H9 (cell line): Measurements from ENCODE around the gene TENM4. TPM values are rescaled to one million over a fixed set of nuclear protein-coding genes. Genes with fewer than 3 reads are reported as not detected.

ENCODE experiments used
- DNase-seq: peaks from one replicate; pipeline ENCODE4 v3.0.0-alpha.2; 2017
- H2AFZ ChIP-seq: one replicate; pipeline ENCODE4 v1.6.1; 2013; ENCODE audit warnings: mild to moderate bottlenecking, low read length, control low read depth, moderate library complexity
- H2AK5ac ChIP-seq: 2 replicates; pipeline ENCODE4 v1.6.1; 2013; ENCODE audit warnings: low read length, control low read depth, mixed read lengths; ENCODE audit not compliant: insufficient read length
- H2BK120ac ChIP-seq: one replicate; pipeline ENCODE4 v1.6.1; 2013; ENCODE audit warnings: low read depth, mild to moderate bottlenecking, low read length, control low read depth, inconsistent platforms; ENCODE audit not compliant: poor library complexity, severe bottlenecking
- H2BK12ac ChIP-seq: 2 replicates; pipeline ENCODE4 v1.6.1; 2013; ENCODE audit warnings: low read length, control low read depth, mixed read lengths, low read depth; ENCODE audit not compliant: insufficient read length
- H2BK15ac ChIP-seq: 2 replicates; pipeline ENCODE4 v1.6.1; 2013; ENCODE audit warnings: low read depth, low read length, control low read depth
- H2BK20ac ChIP-seq: one replicate; pipeline ENCODE4 v1.6.1; 2013; ENCODE audit warnings: low read depth, mild to moderate bottlenecking, low read length, control low read depth, inconsistent platforms; ENCODE audit not compliant: poor library complexity, severe bottlenecking
- H2BK5ac ChIP-seq: 2 replicates; pipeline ENCODE4 v1.6.1; 2013; ENCODE audit warnings: low read length, control low read depth, mixed read lengths; ENCODE audit not compliant: insufficient read length
- H3K14ac ChIP-seq: 2 replicates; pipeline ENCODE4 v1.6.1; 2013; ENCODE audit warnings: low read length, control low read depth; ENCODE audit not compliant: insufficient read depth
- H3K18ac ChIP-seq: 2 replicates; pipeline ENCODE4 v1.6.1; 2013; ENCODE audit warnings: low read depth, mild to moderate bottlenecking, mixed read lengths, low read length, control low read depth; ENCODE audit not compliant: insufficient read length
- H3K23ac ChIP-seq: 2 replicates; pipeline ENCODE4 v1.6.1; 2013; ENCODE audit warnings: low read length, control low read depth, mixed read lengths, low read depth; ENCODE audit not compliant: insufficient read length
- H3K23me2 ChIP-seq: 2 replicates; pipeline ENCODE4 v1.6.1; 2013; ENCODE audit warnings: low read depth, mild to moderate bottlenecking, mixed read lengths, low read length, control low read depth; ENCODE audit not compliant: insufficient read length, poor library complexity, severe bottlenecking
- H3K27ac ChIP-seq: 2 replicates; pipeline ENCODE4 v1.5.1; 2013; ENCODE audit warnings: low read length, control low read depth, mixed read lengths, low read depth; ENCODE audit not compliant: insufficient read length
- H3K27me3 ChIP-seq: 2 replicates; pipeline ENCODE4 v1.6.1; 2013; ENCODE audit warnings: low read length, control low read depth, inconsistent platforms; ENCODE audit not compliant: insufficient read depth
- H3K4ac ChIP-seq: 2 replicates; pipeline ENCODE4 v1.6.1; 2013; ENCODE audit warnings: low read depth, mild to moderate bottlenecking, control low read depth, inconsistent platforms, low read length, moderate library complexity
- H3K4me1 ChIP-seq: 2 replicates; pipeline ENCODE4 v1.6.1; 2013; ENCODE audit warnings: low read length, control low read depth, inconsistent platforms; ENCODE audit not compliant: insufficient read depth
- H3K4me2 ChIP-seq: 2 replicates; pipeline ENCODE4 v1.6.1; 2013; ENCODE audit warnings: low read length, control low read depth, mixed read lengths; ENCODE audit not compliant: insufficient read length, insufficient read depth
- H3K56ac ChIP-seq: 2 replicates; pipeline ENCODE4 v1.6.1; 2013; ENCODE audit warnings: low read depth, mild to moderate bottlenecking, mixed read lengths, low read length, control low read depth; ENCODE audit not compliant: insufficient read length
- H3K79me1 ChIP-seq: 2 replicates; pipeline ENCODE4 v1.6.1; 2013; ENCODE audit warnings: low read depth, mild to moderate bottlenecking, moderate library complexity, low read length, control low read depth, inconsistent platforms; ENCODE audit not compliant: insufficient read depth, poor library complexity, severe bottlenecking
- H3K79me2 ChIP-seq: 2 replicates; pipeline ENCODE4 v1.6.1; 2013; ENCODE audit warnings: low read length, control low read depth, inconsistent platforms; ENCODE audit not compliant: insufficient read depth
- H3K9ac ChIP-seq: 2 replicates; pipeline ENCODE4 v1.6.1; 2013; ENCODE audit warnings: low read length, control low read depth, mixed read lengths; ENCODE audit not compliant: insufficient read length; ENCODE audit errors: extremely low read depth
- H3K9me3 ChIP-seq: one replicate; pipeline ENCODE4 v1.6.1; 2013; ENCODE audit warnings: low read depth, low read length, inconsistent platforms; ENCODE audit not compliant: control insufficient read depth
- H3T11ph ChIP-seq: one replicate; pipeline ENCODE4 v1.6.1; 2013; ENCODE audit warnings: mild to moderate bottlenecking, low read length, control low read depth, inconsistent platforms
- H4K20me1 ChIP-seq: one replicate; pipeline ENCODE4 v1.6.1; 2013; ENCODE audit not compliant: control insufficient read depth, insufficient read length, insufficient read depth
- H4K5ac ChIP-seq: 2 replicates; pipeline ENCODE4 v1.6.1; 2013; ENCODE audit warnings: low read depth, mild to moderate bottlenecking, mixed read lengths, low read length, control low read depth; ENCODE audit not compliant: insufficient read length
- H4K8ac ChIP-seq: replicated peaks from 2 replicates; pipeline ENCODE4 v1.6.1; 2013; ENCODE audit warnings: low read length, control low read depth, mixed read lengths, low read depth; ENCODE audit not compliant: insufficient read length
- H4K91ac ChIP-seq: 2 replicates; pipeline ENCODE4 v1.6.1; 2013; ENCODE audit warnings: low read depth, mild to moderate bottlenecking, moderate library complexity, mixed read lengths, low read length, control low read depth; ENCODE audit not compliant: insufficient read length
- H3K27ac Mint-ChIP-seq, 3 experiments: 2 replicates in 2 of 3; 3 replicates in 1 of 3; pipeline ENCODE4 v1.8.0; 2020 to 2021; ENCODE audit warnings: mixed read lengths in 3 of 3, mild to moderate bottlenecking in 1 of 3, moderate library complexity in 1 of 3
- H3K27me3 Mint-ChIP-seq: 2 replicates; pipeline ENCODE4 v1.8.0; 2021; ENCODE audit warnings: low read depth, mild to moderate bottlenecking, moderate library complexity, mixed read lengths
- H3K36me3 Mint-ChIP-seq, 3 experiments: 2 replicates in 2 of 3; 3 replicates in 1 of 3; pipeline ENCODE4 v1.8.0; 2020 to 2021; ENCODE audit warnings: low read depth in 3 of 3, mixed read lengths in 3 of 3; ENCODE audit not compliant: insufficient read depth in 1 of 3
- H3K4me1 Mint-ChIP-seq, 2 experiments: 2 replicates each; pipeline ENCODE4 v1.8.0; 2020; ENCODE audit warnings: mixed read lengths in 2 of 2
- H3K4me3 Mint-ChIP-seq, 2 experiments: 2 replicates in 1 of 2; 3 replicates in 1 of 2; pipeline ENCODE4 v1.8.0; 2020 to 2021; ENCODE audit warnings: mild to moderate bottlenecking in 2 of 2, mixed read lengths in 2 of 2, moderate library complexity in 1 of 2
- H3K9me3 Mint-ChIP-seq, 2 experiments: 2 replicates in 1 of 2; 3 replicates in 1 of 2; pipeline ENCODE4 v1.8.0; 2020; ENCODE audit warnings: mild to moderate bottlenecking in 2 of 2, mixed read lengths in 2 of 2, moderate library complexity in 1 of 2
- WGBS: extraction: QIAGEN DNeasy Blood & Tissue Kit; methylation state at CpG from one replicate; pipeline ENCODE4 v1.1.7; 2013; ENCODE audit warnings: missing lambda C conversion rate, low lambda C conversion rate, mixed read lengths; ENCODE audit not compliant: insufficient read length; ENCODE audit errors: extremely low coverage; 5-methylcytosine and 5-hydroxymethylcytosine counted together
- total RNA-seq: library from RNA; stranded (reverse); gene quantifications from 2 replicates; pipeline ENCODE4 v1.2.1, GENCODE V29; 2021
- TF ChIP-seq, protein P1 (sequence below): fragments of 200-600 bp; sonication (generic); conservative IDR thresholded peaks from 3 replicates; pipeline ENCODE4 v1.8.0; 2021; ENCODE audit warnings: antibody characterized with exemption, mild to moderate bottlenecking

TENM4 gene
- total RNA-seq, 1 experiment from 2014 or later, result 4.6 TPM

DNA sequence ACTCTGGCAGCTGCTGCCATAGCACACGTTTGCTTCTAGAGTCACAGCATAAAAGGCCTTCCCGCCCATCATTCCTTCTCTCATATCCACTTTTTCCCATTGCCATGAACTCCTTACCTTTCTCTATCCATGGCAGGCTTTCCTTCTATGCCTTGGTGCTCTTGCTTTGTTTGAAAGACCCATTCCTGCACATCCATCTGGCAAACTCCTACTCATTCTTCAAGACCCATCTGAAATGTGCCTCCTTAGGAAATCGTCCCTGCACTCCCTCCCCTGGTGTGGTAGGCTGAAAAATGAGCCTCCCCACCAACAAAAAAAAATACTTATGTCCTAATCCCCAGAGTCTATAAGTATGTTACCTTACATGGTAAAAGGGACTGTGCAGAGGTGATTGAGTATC is 100.3 kb downstream of the TENM4 start:
- Histone ChIP-seq H3K4me1 (0 out of 2 replicates have a peak, but pooled peaks cover 2% of the 10 kb centered on the region), H3K9ac (no peak overlapping the region), H3K27ac (no peak overlapping the region), H3K56ac (no peak overlapping the region), H2BK5ac (no peak overlapping the region), H4K8ac (no peak overlapping the region), H2BK120ac (no peak overlapping the region), H2AK5ac (no peak overlapping the region), H4K5ac (no peak overlapping the region), H3K23me2 (no peaks in the 10 kb centered on the region), H3K4ac (no peak overlapping the region), H2BK15ac (no peak overlapping the region), H3K14ac (no peak overlapping the region), H3K9me3 (no peaks in the 10 kb centered on the region), H3K23ac (no peak overlapping the region), H3T11ph (no peak overlapping the region), H2BK20ac (no peak overlapping the region), H3K79me1 (no peaks in the 10 kb centered on the region), H3K27me3 (no peaks in the 10 kb centered on the region), H4K91ac (no peak overlapping the region), H3K18ac (no peak overlapping the region), H2BK12ac (no peak overlapping the region), H4K20me1 (no peaks in the 10 kb centered on the region), H2AFZ (no peak overlapping the region), H3K79me2 (no peaks in the 10 kb centered on the region), H3K4me2 (no peak overlapping the region)
- no peak overlapping the region for H3K4me3 Mint-ChIP-seq
- H3K9me3 Mint-ChIP-seq, result no peaks in the 10 kb centered on the region; a peak in 1 of 5 replicates
- peaks cover 12 to 14% of the 10 kb centered on the region in 2 experiments for H3K4me1 Mint-ChIP-seq
- peaks cover 2% of the 10 kb centered on the region for H3K27me3 Mint-ChIP-seq
- DNase-seq, result no peak
- H3K36me3 Mint-ChIP-seq, result no peaks in the 10 kb centered on the region
- TF ChIP-seq, protein P1, sequence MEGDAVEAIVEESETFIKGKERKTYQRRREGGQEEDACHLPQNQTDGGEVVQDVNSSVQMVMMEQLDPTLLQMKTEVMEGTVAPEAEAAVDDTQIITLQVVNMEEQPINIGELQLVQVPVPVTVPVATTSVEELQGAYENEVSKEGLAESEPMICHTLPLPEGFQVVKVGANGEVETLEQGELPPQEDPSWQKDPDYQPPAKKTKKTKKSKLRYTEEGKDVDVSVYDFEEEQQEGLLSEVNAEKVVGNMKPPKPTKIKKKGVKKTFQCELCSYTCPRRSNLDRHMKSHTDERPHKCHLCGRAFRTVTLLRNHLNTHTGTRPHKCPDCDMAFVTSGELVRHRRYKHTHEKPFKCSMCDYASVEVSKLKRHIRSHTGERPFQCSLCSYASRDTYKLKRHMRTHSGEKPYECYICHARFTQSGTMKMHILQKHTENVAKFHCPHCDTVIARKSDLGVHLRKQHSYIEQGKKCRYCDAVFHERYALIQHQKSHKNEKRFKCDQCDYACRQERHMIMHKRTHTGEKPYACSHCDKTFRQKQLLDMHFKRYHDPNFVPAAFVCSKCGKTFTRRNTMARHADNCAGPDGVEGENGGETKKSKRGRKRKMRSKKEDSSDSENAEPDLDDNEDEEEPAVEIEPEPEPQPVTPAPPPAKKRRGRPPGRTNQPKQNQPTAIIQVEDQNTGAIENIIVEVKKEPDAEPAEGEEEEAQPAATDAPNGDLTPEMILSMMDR, result no peak
- no peak overlapping the region for H3K27ac Mint-ChIP-seq
- no CpG with 5 or more reads among the region's 3 CpGs for WGBS
